HG03064 (cell line): ENCODE measurements around the gene RNF41.

Experiments
- ATAC-seq: cut with Tn5 transposase; IDR thresholded peaks from one replicate; pipeline ENCODE4 v1.9.1; 2021; ENCODE audit warnings: low read depth; ENCODE audit not compliant: unreplicated experiment

RNF41 gene

DNA sequence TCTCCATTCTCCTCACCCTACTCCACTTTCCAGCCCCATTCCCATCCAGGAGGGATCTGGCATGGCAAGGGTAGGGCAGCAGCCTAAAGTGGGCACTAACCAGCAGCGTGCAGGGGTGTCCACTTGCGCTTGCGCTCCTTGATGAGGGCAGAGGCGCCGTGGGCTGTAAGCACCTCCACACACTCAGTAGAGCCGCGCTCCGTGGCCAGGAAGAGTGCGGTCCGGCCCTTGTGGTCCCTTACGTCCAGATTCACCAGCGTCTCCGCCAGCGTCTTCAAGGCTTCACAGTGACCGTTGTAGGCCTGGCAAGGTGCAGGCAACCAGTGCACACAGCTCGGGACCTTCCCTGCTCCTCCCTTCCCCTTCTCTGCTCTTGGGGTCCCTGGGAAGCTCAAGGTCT, 26.2 kb upstream of the RNF41 start:
- ATAC-seq = no peak

DNA sequence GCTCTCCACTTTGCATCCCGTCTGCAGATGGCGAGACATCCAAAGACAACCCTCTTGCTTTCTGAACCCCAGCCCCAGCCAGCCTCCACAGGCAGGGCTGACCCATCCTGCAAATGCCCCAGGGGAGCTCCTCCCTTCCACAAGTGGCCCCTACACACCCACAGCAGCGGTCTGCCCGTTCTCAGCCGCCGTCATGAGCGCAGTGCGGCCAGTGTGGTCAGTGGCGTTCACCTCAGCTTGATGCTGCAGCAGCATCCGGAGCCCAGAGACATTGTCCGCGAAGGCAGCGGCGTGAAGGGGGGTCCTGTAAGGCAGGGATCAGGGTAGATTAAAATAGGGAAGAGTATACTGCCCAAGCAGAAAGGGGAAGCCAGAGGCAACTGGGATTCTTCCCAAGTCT, 22.8 kb upstream of the RNF41 start:
- no peak for ATAC-seq

GRCh38 chr12:56243731-56244181, 22.0 kb upstream of the RNF41 start:
- no peak for ATAC-seq

- ATAC-seq = no peak
Measured at GRCh38 chr12:56242986-56243385, 21.3 kb upstream of the RNF41 start.

- ATAC-seq = no peak
Measured at GRCh38 chr12:56241424-56242303, 19.9 kb upstream of the RNF41 start.

DNA sequence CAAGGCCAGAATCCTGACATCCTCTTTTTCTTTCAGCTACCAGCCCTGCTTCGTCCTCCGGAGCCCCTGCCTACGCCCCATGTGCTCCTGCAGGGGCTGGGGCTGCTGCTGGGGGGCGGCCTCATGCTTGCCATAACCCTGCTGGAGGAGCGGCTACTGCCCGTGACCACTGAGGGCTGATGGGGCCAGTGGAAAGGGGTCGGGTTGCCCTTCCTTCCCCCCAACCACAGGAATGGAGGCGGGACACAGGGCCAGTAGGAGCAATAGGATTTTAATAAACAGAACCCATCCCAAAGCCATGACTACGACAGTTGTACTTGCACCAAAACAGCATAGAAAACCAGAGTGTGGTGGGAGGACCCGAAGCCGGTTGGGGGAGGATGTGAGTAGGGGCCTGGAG, 15.8 kb upstream of the RNF41 start:
- ATAC-seq = no peak

DNA sequence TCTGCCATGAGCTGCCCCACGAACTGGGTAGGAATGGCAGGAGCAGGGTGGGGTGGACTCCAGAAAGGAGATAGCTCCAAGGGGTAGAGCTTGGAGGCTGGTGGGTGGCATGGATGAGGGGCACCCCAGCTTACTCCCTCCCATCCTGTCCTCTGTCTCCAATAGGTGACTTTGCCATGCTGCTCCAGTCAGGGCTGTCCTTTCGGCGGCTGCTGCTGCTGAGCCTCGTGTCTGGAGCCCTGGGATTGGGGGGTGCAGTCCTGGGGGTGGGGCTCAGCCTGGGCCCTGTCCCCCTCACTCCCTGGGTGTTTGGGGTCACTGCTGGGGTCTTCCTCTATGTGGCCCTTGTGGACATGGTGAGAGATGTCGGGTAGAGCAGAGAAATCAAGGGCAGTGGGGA, 15.3 kb upstream of the RNF41 start:
- ATAC-seq = no peak

DNA sequence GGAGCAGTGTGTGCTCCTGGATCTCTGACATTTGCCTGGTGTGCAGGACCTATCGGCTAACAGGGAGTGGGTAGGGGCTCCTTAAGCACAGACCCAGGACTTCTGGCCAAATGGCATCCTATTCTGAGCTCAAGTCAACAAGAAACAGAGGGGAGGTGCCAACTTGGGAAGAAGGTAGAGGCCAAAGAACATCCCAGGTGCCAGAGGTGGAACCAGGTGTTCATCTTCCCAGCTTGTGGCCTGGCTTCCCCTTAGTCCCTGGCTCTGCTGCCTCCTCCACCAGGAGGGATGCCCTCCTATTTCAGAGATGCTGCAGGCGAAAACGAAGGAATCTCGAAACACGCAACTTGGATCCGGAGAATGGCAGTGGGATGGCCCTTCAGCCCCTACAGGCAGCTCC, 14.4 kb upstream of the RNF41 start:
- no peak for ATAC-seq

GRCh38 chr12:56234746-56235436, 13.2 kb upstream of the RNF41 start:
- no peak for ATAC-seq

DNA sequence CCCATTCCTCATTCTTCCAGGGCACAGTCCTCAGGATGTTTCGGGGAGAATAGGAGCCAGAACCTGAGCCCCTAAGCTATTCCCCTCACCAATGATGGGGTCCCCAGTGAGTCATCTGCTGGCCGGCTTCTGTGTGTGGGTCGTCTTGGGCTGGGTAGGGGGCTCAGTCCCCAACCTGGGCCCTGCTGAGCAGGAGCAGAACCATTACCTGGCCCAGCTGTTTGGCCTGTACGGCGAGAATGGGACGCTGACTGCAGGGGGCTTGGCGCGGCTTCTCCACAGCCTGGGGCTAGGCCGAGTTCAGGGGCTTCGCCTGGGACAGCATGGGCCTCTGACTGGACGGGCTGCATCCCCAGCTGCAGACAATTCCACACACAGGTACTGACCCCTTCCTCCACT, 9.5 kb upstream of the RNF41 start:
- no peak for ATAC-seq

DNA sequence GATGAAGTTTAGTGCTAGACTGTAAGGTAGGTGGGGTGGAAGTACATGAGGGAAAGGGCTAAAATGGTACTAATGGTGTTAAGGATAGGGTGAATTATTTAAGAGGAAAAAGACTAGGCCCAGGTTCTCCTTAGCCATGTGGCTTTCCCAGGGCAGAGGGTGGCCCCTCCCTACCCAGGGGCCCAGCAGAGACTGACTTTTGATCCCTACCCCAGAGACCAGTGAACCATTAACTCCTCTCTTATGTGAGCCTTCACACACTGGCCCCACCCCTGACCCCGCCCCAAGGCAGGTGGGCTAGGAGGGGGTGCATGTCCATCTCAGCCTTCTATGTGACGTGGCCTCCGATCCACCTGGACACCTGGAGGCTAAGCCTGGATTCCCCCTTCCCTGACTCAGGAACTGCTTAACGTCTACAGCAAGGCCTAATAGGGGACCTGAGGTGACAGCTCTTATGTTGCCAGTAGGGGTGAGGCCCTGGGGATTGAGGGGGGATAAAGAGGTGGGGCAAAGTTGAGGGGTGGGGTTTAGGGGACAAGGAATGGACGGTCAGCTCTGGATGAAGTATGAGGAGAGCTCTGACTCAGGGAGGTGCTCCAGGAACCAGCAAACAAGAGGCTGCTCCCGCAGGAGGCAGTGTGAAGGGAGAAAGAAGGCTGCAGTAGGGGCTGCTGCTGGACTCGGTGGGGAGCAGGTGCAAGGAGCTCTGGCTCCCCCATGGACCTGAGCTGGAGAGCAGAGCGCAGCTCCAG, 8.9 kb upstream of the RNF41 start:
- no peak for ATAC-seq

- ATAC-seq = no peak
Measured at GRCh38 chr12:56229916-56230431, 8.3 kb upstream of the RNF41 start, which contains the start of gene SLC39A5. TSS of gene SLC39A5 (plus strand) at chr12:56230051. CDS start at chr12:56231275, 1,224 bp downstream.

- ATAC-seq = no peak
Measured at GRCh38 chr12:56229082-56229481, 7.4 kb upstream of the RNF41 start.

- no peak for ATAC-seq
Measured at GRCh38 chr12:56224954-56225353, 3.2 kb upstream of the RNF41 start.

GRCh38 chr12:56224102-56224701, 2.5 kb upstream of the RNF41 start, which contains the start of gene NABP2:
TSS of gene NABP2 (plus strand) at chr12:56224342. CDS start at chr12:56224857, 515 bp downstream.
- peak; percentile 59 for ATAC-seq

DNA sequence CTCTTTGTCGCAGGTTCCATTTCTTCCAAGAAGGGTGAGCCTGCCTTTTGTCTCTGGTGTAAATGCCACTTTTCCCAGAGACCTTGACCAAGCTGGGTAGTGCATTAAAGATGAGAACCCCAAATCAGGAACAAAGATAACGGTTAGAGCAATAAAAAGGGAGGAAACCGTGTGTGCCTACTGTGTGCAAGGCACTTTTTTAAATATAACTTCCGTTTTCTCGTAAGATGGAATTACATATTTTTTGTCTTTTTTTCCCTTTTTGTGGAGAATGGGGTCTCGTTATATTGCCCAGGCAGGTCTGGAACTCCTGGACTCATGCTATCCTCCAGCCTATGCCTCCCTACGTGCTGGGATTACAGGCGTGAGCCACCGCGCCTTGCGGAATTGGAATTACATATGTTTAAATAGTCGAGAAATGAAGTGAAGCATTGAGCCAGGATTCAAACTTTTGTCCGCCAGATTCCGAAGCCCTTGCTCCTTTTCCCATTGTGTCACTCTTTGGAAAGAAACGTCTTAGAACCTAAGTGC, 1.9 kb upstream of the RNF41 start:
- ATAC-seq = no peak

GRCh38 chr12:56222531-56222895, 791 bp upstream of the RNF41 start:
- no peak for ATAC-seq

DNA sequence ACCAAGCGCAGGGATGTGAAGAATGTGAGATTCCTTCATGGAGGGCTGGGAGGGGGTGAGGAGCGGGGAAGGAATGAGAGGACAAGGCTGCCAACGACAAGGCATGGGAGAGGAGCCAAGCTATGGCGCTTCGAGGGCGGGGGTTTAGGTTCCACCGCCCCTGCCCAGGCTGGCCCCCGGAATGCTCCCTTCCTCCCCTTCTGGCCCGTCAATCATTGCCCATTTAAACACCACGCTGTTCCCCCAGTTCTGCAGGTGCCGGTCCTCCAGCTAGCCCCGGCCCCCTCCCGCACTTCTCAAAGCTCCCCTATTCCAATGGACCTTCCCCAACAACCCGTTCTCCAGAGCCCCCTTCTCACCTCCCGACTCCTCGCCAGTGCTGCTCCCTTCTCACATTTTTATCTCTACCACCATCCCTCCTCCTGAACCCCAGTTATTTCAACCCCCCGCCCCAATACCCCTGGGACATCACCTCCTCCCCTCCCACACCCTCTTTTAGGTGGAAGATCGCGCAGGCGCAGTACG, 428 bp downstream of the RNF41 start:
- ATAC-seq = peak; percentile 27

DNA sequence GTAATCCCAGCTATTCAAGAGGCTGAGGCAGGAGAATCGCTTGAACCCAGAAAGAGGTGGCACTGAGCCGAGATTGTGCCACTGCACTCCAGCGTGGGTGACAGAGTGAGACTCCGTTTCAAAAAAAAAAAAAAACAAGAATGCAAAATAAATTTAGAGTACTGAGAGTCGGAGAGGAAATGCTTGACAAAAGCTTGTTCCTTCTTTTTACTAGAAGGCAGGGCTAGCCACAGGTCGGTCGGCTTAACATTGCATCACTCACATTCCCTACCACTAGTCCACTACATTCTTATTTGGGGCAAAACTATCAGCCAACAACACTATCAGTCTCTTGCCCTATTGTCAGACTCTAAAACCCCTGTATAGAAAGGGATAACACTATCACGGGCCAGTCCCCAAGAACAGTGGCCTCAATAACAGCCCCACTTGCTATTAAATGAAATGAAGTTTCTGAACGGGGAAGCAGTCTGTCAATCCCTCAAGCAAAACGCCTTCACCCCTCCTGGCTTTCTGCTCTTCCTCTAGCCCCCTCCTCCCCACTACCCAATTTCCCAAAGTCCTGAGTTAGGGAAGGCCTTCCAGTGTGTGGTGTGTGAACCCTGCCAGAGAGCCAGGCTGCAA, 1.0 kb downstream of the RNF41 start:
- no peak for ATAC-seq
